CD4-positive, alpha-beta T cell treated with Interleukin-6 for 4 hours (primary cell): ENCODE data around the gene OR51L1.
"Not testable (repeated sequence)": the region's sequence is repeated elsewhere in the genome, so short reads cannot be mapped to it uniquely, and the experiment has no call there.

ENCODE experiments used
- DNase-seq: peaks from one replicate; pipeline ENCODE4 v3.0.0-alpha.2; 2020; ENCODE audit warnings: mixed read lengths

OR51L1 gene

GRCh38 chr11:4994551-4994950 is at the start of gene OR51L1:
Gene OR51L1, plus strand, starts transcription at chr11:4994851. Its CDS starts 4,132 bp downstream, at chr11:4998983.
- no peak for DNase-seq

GRCh38 chr11:4947505-4947904 is 47.1 kb upstream of the OR51L1 start, which contains the start of gene OR51A4:
Gene OR51A4, minus strand, starts transcription at chr11:4947605. Its CDS starts 505 bp downstream, at chr11:4947100.
- no peak for DNase-seq

GRCh38 chr11:4955613-4956012 is 39.0 kb upstream of the OR51L1 start, which contains the start of gene OR51A2:
Gene OR51A2, minus strand, starts transcription at chr11:4955713. Its CDS starts 0 bp downstream, at chr11:4955713.
- DNase-seq = not testable (repeated sequence)

GRCh38 chr11:4957396-4957795 is 37.3 kb upstream of the OR51L1 start:
- no peak for DNase-seq

GRCh38 chr11:4960877-4961276 is 33.8 kb upstream of the OR51L1 start:
- no peak for DNase-seq

GRCh38 chr11:4962816-4963215 is 31.8 kb upstream of the OR51L1 start:
- DNase-seq = no peak

- DNase-seq = no peak
Observed at GRCh38 chr11:4975436-4975835, 19.2 kb upstream of the OR51L1 start.

- DNase-seq = no peak
Observed at GRCh38 chr11:4979036-4979435, 15.6 kb upstream of the OR51L1 start.

GRCh38 chr11:4982678-4983077 is 12.0 kb upstream of the OR51L1 start:
- DNase-seq = no peak

GRCh38 chr11:4983841-4984240 is 10.8 kb upstream of the OR51L1 start:
- DNase-seq = no peak

GRCh38 chr11:4991060-4991459 is 3.6 kb upstream of the OR51L1 start:
- no peak for DNase-seq

GRCh38 chr11:5004424-5005274 is 10.0 kb downstream of the OR51L1 start:
- no peak for DNase-seq

- DNase-seq = no peak
Observed at GRCh38 chr11:5007561-5007960, 12.9 kb downstream of the OR51L1 start.

GRCh38 chr11:5011254-5011653 is 16.6 kb downstream of the OR51L1 start:
- no peak for DNase-seq

GRCh38 chr11:5013012-5013411 is 18.4 kb downstream of the OR51L1 start:
- no peak for DNase-seq

GRCh38 chr11:5021996-5022395 is 27.3 kb downstream of the OR51L1 start:
- DNase-seq = no peak

- no peak for DNase-seq
Observed at GRCh38 chr11:5036669-5037068, 42.0 kb downstream of the OR51L1 start.

GRCh38 chr11:5037926-5038325 is 43.3 kb downstream of the OR51L1 start:
- DNase-seq = no peak

- DNase-seq = no peak
Observed at GRCh38 chr11:5038341-5038740, 43.7 kb downstream of the OR51L1 start.

- no peak for DNase-seq
Observed at GRCh38 chr11:5040876-5041275, 46.2 kb downstream of the OR51L1 start.

- no peak for DNase-seq
Observed at GRCh38 chr11:5042091-5042490, 47.4 kb downstream of the OR51L1 start.

GRCh38 chr11:5043380-5043779 is 48.7 kb downstream of the OR51L1 start:
- no peak for DNase-seq

GRCh38 chr11:5046226-5046625 is 51.6 kb downstream of the OR51L1 start, which contains the start of gene OR52J3:
Gene OR52J3, plus strand, starts transcription at chr11:5046526. Its CDS starts 0 bp downstream, at chr11:5046526.
- no peak for DNase-seq

- DNase-seq = no peak
Observed at GRCh38 chr11:5046754-5047330, 52.2 kb downstream of the OR51L1 start.
